ENCODE measurements around the gene PPIAL4G. TPM values are rescaled to one million over a fixed set of nuclear protein-coding genes. Genes with fewer than 3 reads are reported as not detected.
A peak's percentile ranks its signal among the peaks of the same experiment; 100 is the strongest.
"Not testable (repeated sequence)": the region's sequence is repeated elsewhere in the genome, so short reads cannot be mapped to it uniquely, and the experiment has no call there.

PPIAL4G gene
- 0.02 TPM for total RNA-seq (2013)
- polyA plus RNA-seq: under 1 TPM in 1 of 3 donors, not detected in 2; 0.03 TPM
- polyA minus RNA-seq: not detected in 2 replicates
- 0 to 0.15 (median 0) reads per million in 11 experiments for total RNA-seq

DNA sequence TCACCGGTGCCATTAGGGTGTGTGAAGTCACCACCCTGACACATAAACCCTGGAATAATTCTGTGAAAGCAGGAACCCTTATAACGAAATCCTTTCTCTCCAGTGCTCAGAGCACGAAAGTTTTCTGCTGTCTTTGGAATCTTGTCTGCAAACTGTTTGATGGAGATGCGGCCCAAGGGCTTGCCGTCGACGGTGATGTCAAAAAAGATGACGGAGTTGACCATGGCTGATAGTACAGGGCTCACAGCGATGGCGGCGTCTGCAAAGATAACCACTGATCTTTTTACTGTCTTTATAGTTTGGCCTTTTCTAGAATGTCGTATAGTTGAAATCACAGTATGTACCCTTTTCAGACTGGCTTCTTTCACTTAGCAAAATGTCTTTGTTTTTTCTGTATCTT, at the start of gene PPIAL4G:
TSS of gene PPIAL4G (minus strand) at position 274 of the 400 bp plus-strand sequence. CDS start at position 224, 50 bp downstream.
- H3K27me3 Mint-ChIP-seq (ENCODE audit: low read depth in 3 of 3); H3K9me3 Mint-ChIP-seq; DNase-seq; H4K20me1 ChIP-seq (ENCODE audit: insufficient read depth, low read length); intact Hi-C loops (cut with micrococcal nuclease); H3K4me1 Mint-ChIP-seq; H3K4me2 ChIP-seq (replicated peaks; ENCODE audit: extremely low read depth, low read length, poor library complexity, severe bottlenecking); H3K36me3 Mint-ChIP-seq; H3K36me3 ChIP-seq (replicated peaks in 1 of 2; ENCODE audit: control insufficient read depth in 1 of 2, insufficient read depth in 2 of 2, low read length in 2 of 2); H3K27ac ChIP-seq (ENCODE audit: low read depth in 1 of 2, low read length in 2 of 2); H3K79me2 ChIP-seq (ENCODE audit: insufficient read depth, low read length); H3K4me1 ChIP-seq (ENCODE audit: control insufficient read depth in 1 of 2, insufficient read depth in 2 of 2, low read length in 2 of 2); H3K9me3 ChIP-seq (replicated peaks in 1 of 2; ENCODE audit: control insufficient read depth in 1 of 2, insufficient read depth in 1 of 2, low read length in 2 of 2); H3K27me3 ChIP-seq (ENCODE audit: control insufficient read depth in 2 of 2, insufficient read depth in 2 of 2, low read length in 2 of 2); H3K4me3 Mint-ChIP-seq; H3K9ac ChIP-seq (ENCODE audit: insufficient read depth, low read length, poor library complexity, severe bottlenecking); H3K4me3 ChIP-seq (replicated peaks in 1 of 3; ENCODE audit: low read depth in 2 of 3, low read length in 3 of 3); H2AFZ ChIP-seq (ENCODE audit: insufficient read depth, low read depth, low read length, poor library complexity, severe bottlenecking): not testable (repeated sequence)
- WGBS (ENCODE audit: insufficient coverage): 98% methylated on average over 6 of the region's 12 CpGs
- peak within 1 kb of the TSS in 1 of 7 donors; percentile 50 for H3K27ac Mint-ChIP-seq

GRCh38 chr1:148532158-148532557, 49.1 kb upstream of the PPIAL4G start:
- H4K20me1 ChIP-seq (ENCODE audit: insufficient read depth, low read length); H3K9me3 Mint-ChIP-seq; DNase-seq; H3K4me1 Mint-ChIP-seq; H3K4me3 ChIP-seq (replicated peaks in 1 of 3; ENCODE audit: low read depth in 2 of 3, low read length in 3 of 3); H3K27me3 Mint-ChIP-seq (ENCODE audit: low read depth in 3 of 3); H3K4me3 Mint-ChIP-seq; H3K9ac ChIP-seq (ENCODE audit: insufficient read depth, low read length, poor library complexity, severe bottlenecking); H2AFZ ChIP-seq (ENCODE audit: insufficient read depth, low read depth, low read length, poor library complexity, severe bottlenecking); H3K4me1 ChIP-seq (ENCODE audit: control insufficient read depth in 1 of 2, insufficient read depth in 2 of 2, low read length in 2 of 2); intact Hi-C loops (cut with micrococcal nuclease); H3K79me2 ChIP-seq (ENCODE audit: insufficient read depth, low read length); H3K9me3 ChIP-seq (replicated peaks in 1 of 2; ENCODE audit: control insufficient read depth in 1 of 2, insufficient read depth in 1 of 2, low read length in 2 of 2); H3K27me3 ChIP-seq (ENCODE audit: control insufficient read depth in 2 of 2, insufficient read depth in 2 of 2, low read length in 2 of 2); H3K27ac Mint-ChIP-seq; H3K4me2 ChIP-seq (replicated peaks; ENCODE audit: extremely low read depth, low read length, poor library complexity, severe bottlenecking); H3K27ac ChIP-seq (ENCODE audit: low read depth in 1 of 2, low read length in 2 of 2): not testable (repeated sequence)
- peaks cover 9 to 12% of the 10 kb centered on the region in 2 donors for H3K36me3 Mint-ChIP-seq
- H3K36me3 ChIP-seq (replicated peaks in 1 of 2; ENCODE audit: control insufficient read depth in 1 of 2, insufficient read depth in 2 of 2, low read length in 2 of 2): peaks cover 15 to 19% of the 10 kb centered on the region in 2 donors
- no CpG with 5 or more reads among the region's 4 CpGs for WGBS (ENCODE audit: insufficient coverage)

DNA sequence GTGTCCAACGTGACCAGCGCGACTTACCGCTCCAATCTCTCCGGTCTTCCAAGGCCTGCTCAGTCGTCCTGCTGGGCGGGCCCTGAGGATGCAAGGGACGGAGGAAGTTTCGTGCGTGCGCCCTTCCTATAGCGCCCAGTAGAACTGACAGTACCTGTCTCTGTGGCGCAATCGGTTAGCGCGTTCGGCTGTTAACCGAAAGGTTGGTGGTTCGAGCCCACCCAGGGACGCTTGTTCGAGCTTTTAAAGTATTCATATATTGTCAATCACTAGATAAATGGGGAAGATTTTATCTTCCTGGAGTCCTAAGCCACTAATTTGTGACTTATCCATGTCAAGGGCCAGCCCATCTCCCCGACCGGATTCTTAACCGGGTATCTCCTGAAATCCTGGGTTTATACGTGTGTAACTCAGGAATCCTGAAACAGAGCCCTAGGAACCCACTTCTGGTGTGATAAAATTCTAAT, 46.0 kb upstream of the PPIAL4G start:
- H3K36me3 Mint-ChIP-seq; H3K27ac Mint-ChIP-seq; H2AFZ ChIP-seq (ENCODE audit: insufficient read depth, low read depth, low read length, poor library complexity, severe bottlenecking); H3K4me1 ChIP-seq (ENCODE audit: control insufficient read depth in 1 of 2, insufficient read depth in 2 of 2, low read length in 2 of 2); H4K20me1 ChIP-seq (ENCODE audit: insufficient read depth, low read length); H3K79me2 ChIP-seq (ENCODE audit: insufficient read depth, low read length); H3K4me2 ChIP-seq (replicated peaks; ENCODE audit: extremely low read depth, low read length, poor library complexity, severe bottlenecking); H3K9me3 Mint-ChIP-seq; H3K9ac ChIP-seq (ENCODE audit: insufficient read depth, low read length, poor library complexity, severe bottlenecking); intact Hi-C loops (cut with micrococcal nuclease); H3K27ac ChIP-seq (ENCODE audit: low read depth in 1 of 2, low read length in 2 of 2); H3K27me3 Mint-ChIP-seq (ENCODE audit: low read depth in 3 of 3); H3K9me3 ChIP-seq (replicated peaks in 1 of 2; ENCODE audit: control insufficient read depth in 1 of 2, insufficient read depth in 1 of 2, low read length in 2 of 2); H3K27me3 ChIP-seq (ENCODE audit: control insufficient read depth in 2 of 2, insufficient read depth in 2 of 2, low read length in 2 of 2); H3K36me3 ChIP-seq (replicated peaks in 1 of 2; ENCODE audit: control insufficient read depth in 1 of 2, insufficient read depth in 2 of 2, low read length in 2 of 2); H3K4me1 Mint-ChIP-seq: not testable (repeated sequence)
- peak in 2 of 3 donors; percentile 5 to 8 for DNase-seq
- H3K4me3 Mint-ChIP-seq: peak overlapping the region; percentile 68 to 80
- no CpG with 5 or more reads among the region's 25 CpGs for WGBS (ENCODE audit: insufficient coverage)
- peak overlapping the region in 1 of 3 experiments; percentile 47 for H3K4me3 ChIP-seq (replicated peaks in 1 of 3; ENCODE audit: low read depth in 2 of 3, low read length in 3 of 3)

All from CD14-positive monocyte (primary cell).